NB4 (cell line): ENCODE results near the gene MS4A6A.

Experiments used
- MYC ChIP-seq: IDR thresholded peaks from 2 replicates; pipeline ENCODE4 v1.6.1; 2011; ENCODE audit warnings: low read depth, low read length
- POLR2A ChIP-seq: IDR thresholded peaks from 2 replicates; pipeline ENCODE4 v1.6.1; 2011; ENCODE audit warnings: mild to moderate bottlenecking; ENCODE audit not compliant: insufficient read length; ENCODE audit errors: extremely low read depth
- TF ChIP-seq, protein P1 (sequence below): IDR thresholded peaks from 2 replicates; pipeline ENCODE4 v1.6.1; 2011; ENCODE audit warnings: low read depth, low read length
- TF ChIP-seq, protein P2 (sequence below): IDR thresholded peaks from one replicate; pipeline ENCODE4 v1.5.1; 2012; ENCODE audit warnings: low read depth, low read length

DNA sequence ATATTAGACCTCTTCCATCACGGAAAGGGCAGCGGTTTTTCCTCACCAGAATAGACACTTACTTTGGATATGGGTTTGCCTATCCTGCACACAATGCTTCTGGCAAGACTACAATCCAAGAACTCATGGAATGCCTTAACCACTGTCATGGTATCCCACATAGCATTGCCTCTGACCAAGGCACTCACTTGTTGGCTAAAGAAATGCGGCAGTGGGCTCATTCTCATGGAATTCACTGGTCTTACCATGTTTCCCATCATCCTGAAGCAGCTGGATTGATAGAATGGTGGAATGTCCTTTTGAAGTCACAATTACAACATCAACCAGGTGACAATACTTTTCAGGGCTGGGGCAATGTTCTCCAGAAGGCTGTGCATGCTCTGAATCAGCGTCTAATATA lies 39.3 kb upstream of the MS4A6A start:
- TF ChIP-seq, protein P1, sequence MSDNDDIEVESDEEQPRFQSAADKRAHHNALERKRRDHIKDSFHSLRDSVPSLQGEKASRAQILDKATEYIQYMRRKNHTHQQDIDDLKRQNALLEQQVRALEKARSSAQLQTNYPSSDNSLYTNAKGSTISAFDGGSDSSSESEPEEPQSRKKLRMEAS = no peak
- TF ChIP-seq, protein P2, sequence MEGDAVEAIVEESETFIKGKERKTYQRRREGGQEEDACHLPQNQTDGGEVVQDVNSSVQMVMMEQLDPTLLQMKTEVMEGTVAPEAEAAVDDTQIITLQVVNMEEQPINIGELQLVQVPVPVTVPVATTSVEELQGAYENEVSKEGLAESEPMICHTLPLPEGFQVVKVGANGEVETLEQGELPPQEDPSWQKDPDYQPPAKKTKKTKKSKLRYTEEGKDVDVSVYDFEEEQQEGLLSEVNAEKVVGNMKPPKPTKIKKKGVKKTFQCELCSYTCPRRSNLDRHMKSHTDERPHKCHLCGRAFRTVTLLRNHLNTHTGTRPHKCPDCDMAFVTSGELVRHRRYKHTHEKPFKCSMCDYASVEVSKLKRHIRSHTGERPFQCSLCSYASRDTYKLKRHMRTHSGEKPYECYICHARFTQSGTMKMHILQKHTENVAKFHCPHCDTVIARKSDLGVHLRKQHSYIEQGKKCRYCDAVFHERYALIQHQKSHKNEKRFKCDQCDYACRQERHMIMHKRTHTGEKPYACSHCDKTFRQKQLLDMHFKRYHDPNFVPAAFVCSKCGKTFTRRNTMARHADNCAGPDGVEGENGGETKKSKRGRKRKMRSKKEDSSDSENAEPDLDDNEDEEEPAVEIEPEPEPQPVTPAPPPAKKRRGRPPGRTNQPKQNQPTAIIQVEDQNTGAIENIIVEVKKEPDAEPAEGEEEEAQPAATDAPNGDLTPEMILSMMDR = no peak
- TF ChIP-seq POLR2A = no peak
- no peak for TF ChIP-seq MYC
